Epithelial cell of esophagus (primary cell): ENCODE data around the gene OR7A5.

Source experiments
- DNase-seq: peaks from one replicate; pipeline ENCODE4 v3.0.0; 2010; ENCODE audit warnings: low read depth
- H3K4me3 ChIP-seq: 2 replicates; pipeline ENCODE4 v1.5.1; 2011; ENCODE audit warnings: mild to moderate bottlenecking, low read length, control low read depth
- TF ChIP-seq, protein P1 (sequence below): IDR thresholded peaks from 2 replicates; pipeline ENCODE4 v1.5.1; 2011; ENCODE audit warnings: low read depth, mild to moderate bottlenecking, low read length, control low read depth, inconsistent platforms; ENCODE audit not compliant: insufficient read depth; ENCODE audit errors: missing control alignments

Gene OR7A5

DNA sequence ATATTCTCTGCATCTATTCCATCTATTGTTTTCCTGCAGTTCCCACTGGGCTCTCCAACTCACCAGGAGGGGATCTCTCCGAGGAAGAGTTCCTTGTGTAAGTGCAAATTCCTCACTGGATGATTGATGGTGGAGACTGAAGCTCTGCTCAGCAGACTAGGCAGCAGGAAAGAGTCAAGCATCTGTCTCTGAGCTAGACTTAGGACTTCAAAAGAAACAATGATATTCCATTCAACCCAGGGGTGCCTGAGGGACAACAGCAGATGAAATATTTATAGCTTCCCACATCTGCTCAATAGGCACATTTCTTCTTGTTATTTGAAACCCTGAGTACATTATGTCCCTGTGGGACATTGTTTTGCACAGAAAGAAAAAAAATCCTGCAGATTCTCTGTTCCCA lies at the start of gene OR7A5, which contains the start of gene OR7C1:
Gene OR7A5 (minus strand): TSS at position 175 of the 400 bp plus-strand sequence. CDS start 6,944 bp downstream, outside the sequence.
Gene OR7C1 (minus strand): TSS at position 175 of the 400 bp plus-strand sequence. CDS start 35,049 bp downstream, outside the sequence.
- DNase-seq, result peak; percentile 2
- TF ChIP-seq, protein P1, sequence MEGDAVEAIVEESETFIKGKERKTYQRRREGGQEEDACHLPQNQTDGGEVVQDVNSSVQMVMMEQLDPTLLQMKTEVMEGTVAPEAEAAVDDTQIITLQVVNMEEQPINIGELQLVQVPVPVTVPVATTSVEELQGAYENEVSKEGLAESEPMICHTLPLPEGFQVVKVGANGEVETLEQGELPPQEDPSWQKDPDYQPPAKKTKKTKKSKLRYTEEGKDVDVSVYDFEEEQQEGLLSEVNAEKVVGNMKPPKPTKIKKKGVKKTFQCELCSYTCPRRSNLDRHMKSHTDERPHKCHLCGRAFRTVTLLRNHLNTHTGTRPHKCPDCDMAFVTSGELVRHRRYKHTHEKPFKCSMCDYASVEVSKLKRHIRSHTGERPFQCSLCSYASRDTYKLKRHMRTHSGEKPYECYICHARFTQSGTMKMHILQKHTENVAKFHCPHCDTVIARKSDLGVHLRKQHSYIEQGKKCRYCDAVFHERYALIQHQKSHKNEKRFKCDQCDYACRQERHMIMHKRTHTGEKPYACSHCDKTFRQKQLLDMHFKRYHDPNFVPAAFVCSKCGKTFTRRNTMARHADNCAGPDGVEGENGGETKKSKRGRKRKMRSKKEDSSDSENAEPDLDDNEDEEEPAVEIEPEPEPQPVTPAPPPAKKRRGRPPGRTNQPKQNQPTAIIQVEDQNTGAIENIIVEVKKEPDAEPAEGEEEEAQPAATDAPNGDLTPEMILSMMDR, result no peak
- H3K4me3 ChIP-seq, result peak within 1 kb of the TSS; percentile 25

DNA sequence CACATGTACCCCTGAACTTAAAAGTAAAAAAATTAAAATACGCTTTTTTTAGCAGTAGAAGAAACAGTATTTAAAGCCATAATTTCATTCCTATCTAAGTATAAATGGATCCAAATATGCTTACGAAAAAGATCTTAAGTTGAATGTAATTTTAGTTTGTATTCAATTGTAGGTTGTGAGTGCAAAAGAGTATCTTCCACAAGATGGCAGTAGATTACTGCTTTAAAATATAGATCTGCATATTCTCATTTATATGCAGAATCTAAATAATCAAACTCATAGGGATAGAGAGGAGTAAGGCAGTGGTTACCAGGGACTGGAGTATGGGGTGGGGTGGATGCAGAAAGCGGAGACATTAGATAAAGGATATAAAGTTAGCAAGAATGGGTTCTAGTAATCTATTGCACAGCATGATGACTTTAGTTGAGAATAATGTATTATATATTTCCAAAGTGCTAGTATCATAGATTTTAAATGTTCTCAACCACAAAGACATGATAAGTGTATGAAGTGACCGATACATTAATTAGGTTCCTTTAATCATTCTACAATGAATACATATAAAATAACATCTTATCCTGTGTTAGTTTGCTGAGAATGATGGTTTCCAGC lies 36.7 kb upstream of the OR7A5 start:
- TF ChIP-seq, protein P1, result peak; percentile 8
- no peak overlapping the region for H3K4me3 ChIP-seq
- DNase-seq, result peak; percentile 6

DNA sequence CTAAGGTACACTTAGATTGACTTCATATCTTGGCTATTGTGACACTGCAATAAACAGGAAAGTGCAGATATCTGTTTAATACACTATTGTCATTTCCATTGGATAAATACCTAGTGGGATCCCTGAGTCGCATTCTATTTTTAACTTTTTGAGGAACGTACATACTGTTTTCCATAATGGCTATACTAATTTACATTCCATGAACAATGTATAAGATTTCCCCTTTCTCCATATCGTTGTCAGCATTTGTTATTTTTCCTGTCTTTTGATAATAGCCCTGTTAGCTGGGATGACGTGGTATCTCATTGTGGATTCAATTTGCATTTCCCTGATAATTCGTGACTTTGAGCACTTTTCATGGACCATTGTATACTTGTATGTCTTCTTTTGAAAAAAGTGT lies 33.5 kb upstream of the OR7A5 start:
- no peak overlapping the region for H3K4me3 ChIP-seq
- no peak for DNase-seq
- TF ChIP-seq, protein P1, result no peak

DNA sequence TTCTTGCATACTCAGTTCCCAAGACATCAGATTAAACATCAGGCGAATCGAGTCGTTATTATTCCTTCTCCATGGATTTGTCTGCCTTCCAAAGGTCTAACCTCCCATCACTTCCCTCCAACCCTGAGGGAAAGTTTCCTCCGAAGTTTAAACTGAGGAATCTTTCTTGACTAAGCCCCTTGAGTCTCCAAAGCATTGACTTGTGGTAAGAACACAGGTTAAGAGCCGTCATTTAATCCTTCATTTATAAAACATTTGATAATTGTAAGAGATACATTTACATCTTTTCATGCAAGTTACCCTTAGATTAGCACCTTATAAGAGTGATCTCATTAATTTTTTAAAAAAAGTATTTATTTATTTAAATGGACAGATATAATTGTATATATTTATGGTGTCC lies 13.8 kb upstream of the OR7A5 start, which contains the start of gene OR7A10:
Gene OR7A10 (minus strand): TSS at position 101 of the 400 bp plus-strand sequence. CDS start 7,045 bp downstream, outside the sequence.
- TF ChIP-seq, protein P1, result no peak
- no peak for DNase-seq
- no peak within 1 kb of the TSS for H3K4me3 ChIP-seq

DNA sequence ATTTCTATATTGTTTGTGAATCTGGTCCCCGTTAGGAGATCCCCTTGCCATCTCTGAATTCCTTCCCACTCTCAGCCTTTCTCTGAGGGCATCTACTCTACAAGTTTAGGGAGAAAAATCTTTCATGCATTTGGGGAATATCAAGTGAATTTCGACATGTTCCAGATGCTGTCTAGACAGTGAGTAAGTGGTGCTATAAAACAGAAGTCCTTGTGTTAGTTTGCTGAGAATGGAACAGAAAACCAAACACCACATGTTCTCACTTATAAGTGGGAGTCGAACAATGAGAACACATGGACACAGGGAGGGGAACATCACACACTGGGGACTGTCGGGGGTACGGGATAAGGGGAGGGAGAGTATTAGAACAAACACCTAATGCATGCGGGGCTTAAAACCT lies 8.6 kb upstream of the OR7A5 start:
- TF ChIP-seq, protein P1, result no peak
- no peak for DNase-seq
- no peak overlapping the region for H3K4me3 ChIP-seq

DNA sequence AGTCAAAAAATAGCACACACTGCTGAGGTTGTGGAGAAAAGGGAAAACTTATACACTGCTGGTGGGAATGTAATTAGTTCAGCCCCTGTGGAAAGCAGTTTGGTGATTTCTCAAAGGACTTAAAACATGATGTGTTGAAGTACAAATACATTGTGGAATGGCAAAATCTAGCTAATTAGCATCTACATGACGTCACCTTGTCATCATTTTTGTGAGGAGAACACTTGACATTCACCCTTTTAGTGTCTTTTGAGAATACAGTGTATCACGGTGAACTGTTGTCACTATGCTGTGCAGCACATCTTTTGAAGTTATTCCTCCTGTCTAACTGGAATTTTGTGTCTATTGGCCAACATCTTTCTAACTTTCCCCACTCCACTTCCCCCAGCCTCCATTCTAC lies 8.2 kb upstream of the OR7A5 start:
- no peak overlapping the region for H3K4me3 ChIP-seq
- no peak for DNase-seq
- TF ChIP-seq, protein P1, result no peak

DNA sequence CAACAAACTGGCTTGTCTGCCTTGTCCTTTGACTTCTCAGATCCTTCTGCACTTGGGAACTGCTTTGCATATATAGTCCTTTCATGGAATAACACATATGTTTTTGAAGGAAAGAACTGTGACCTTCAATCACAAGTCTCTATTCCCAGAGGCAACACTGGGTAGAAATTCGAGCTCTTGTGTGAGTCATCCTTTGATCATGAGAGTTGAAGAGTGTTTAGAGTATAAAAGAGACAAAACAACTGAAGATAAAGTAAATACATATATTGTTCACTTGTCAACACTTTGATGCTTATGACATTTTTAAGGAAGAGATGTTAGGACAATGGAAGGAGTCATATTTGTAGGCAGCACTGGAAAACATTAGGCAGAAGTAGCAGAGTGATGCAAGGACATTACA lies 5.2 kb upstream of the OR7A5 start:
- peak; percentile 16 for DNase-seq
- TF ChIP-seq, protein P1, result no peak
- no peak overlapping the region for H3K4me3 ChIP-seq
